Measurements from ENCODE around the gene RUNX1.

The RUNX1 gene

GRCh38 chr21:34748862-34749261 is 300.2 kb downstream of the RUNX1 start:
- Histone ChIP-seq H3K9ac (ENCODE audit: low read length) (no peak overlapping the region), H2BK5ac (ENCODE audit: low read depth, low read length, poor library complexity) (no peak overlapping the region), H3K4me2 (ENCODE audit: low read length) (no peak overlapping the region), H3K36me3 (ENCODE audit: control insufficient read depth in 1 of 2, insufficient read depth in 2 of 2, low read length in 2 of 2) (no peaks in the 10 kb centered on the region), H3K27ac (ENCODE audit: low read depth, low read length) (no peak overlapping the region), H3K23ac (ENCODE audit: low read length) (no peak overlapping the region), H3K18ac (ENCODE audit: low read length) (no peak overlapping the region), H3K4me1 (ENCODE audit: control insufficient read depth in 1 of 2, insufficient read depth in 2 of 2, low read length in 2 of 2) (no peaks in the 10 kb centered on the region), H4K8ac (ENCODE audit: low read depth, low read length) (no peak overlapping the region), H3K9me3 (ENCODE audit: insufficient read depth, low read depth, low read length) (no peaks in the 10 kb centered on the region), H3K14ac (ENCODE audit: low read length) (no peak overlapping the region), H3K79me2 (ENCODE audit: control insufficient read depth, insufficient read depth, low read length, poor library complexity) (no peaks in the 10 kb centered on the region), H2AFZ (ENCODE audit: insufficient read depth, low read length, poor library complexity) (no peak overlapping the region), H3K27me3 (ENCODE audit: insufficient read depth, low read length) (no peaks in the 10 kb centered on the region), H2BK120ac (ENCODE audit: insufficient read depth, low read length, poor library complexity) (no peak overlapping the region), H2BK12ac (ENCODE audit: low read length) (no peak overlapping the region), H3K79me1 (ENCODE audit: low read length) (peaks cover 3% of the 10 kb centered on the region), H4K12ac (ENCODE audit: low read depth, low read length) (no peak overlapping the region), H3K4me3 (ENCODE audit: low read depth, low read length) (no peak overlapping the region), H4K91ac (ENCODE audit: low read depth, low read length) (no peak overlapping the region), H3K4ac (ENCODE audit: low read depth, low read length) (no peak overlapping the region), H2AK5ac (ENCODE audit: low read length) (no peak overlapping the region)
- no CpG with 5 or more reads among the region's 3 CpGs for WGBS (ENCODE audit: extremely low coverage, insufficient coverage, insufficient read length)
- no peak for DNase-seq

- Histone ChIP-seq H3K36me3 (ENCODE audit: control insufficient read depth in 1 of 2, insufficient read depth in 2 of 2, low read length in 2 of 2) (no peaks in the 10 kb centered on the region), H2AK5ac (ENCODE audit: low read length) (no peak overlapping the region), H4K12ac (ENCODE audit: low read depth, low read length) (no peak overlapping the region), H3K4ac (ENCODE audit: low read depth, low read length) (no peak overlapping the region), H3K79me1 (ENCODE audit: low read length) (peaks cover 3% of the 10 kb centered on the region), H2BK5ac (ENCODE audit: low read depth, low read length, poor library complexity) (no peak overlapping the region), H3K4me3 (ENCODE audit: low read depth, low read length) (no peak overlapping the region), H3K18ac (ENCODE audit: low read length) (no peak overlapping the region), H3K14ac (ENCODE audit: low read length) (no peak overlapping the region), H4K91ac (ENCODE audit: low read depth, low read length) (peak overlapping the region; percentile 8), H3K9ac (ENCODE audit: low read length) (no peak overlapping the region), H3K27me3 (ENCODE audit: insufficient read depth, low read length) (no peaks in the 10 kb centered on the region), H2BK120ac (ENCODE audit: insufficient read depth, low read length, poor library complexity) (peak overlapping the region; percentile 3), H3K27ac (ENCODE audit: low read depth, low read length) (no peak overlapping the region), H3K9me3 (ENCODE audit: insufficient read depth, low read depth, low read length) (no peaks in the 10 kb centered on the region), H3K79me2 (ENCODE audit: control insufficient read depth, insufficient read depth, low read length, poor library complexity) (no peaks in the 10 kb centered on the region), H4K8ac (ENCODE audit: low read depth, low read length) (peak overlapping the region; percentile 52), H3K4me1 (ENCODE audit: control insufficient read depth in 1 of 2, insufficient read depth in 2 of 2, low read length in 2 of 2) (no peaks in the 10 kb centered on the region), H3K4me2 (ENCODE audit: low read length) (no peak overlapping the region), H2BK12ac (ENCODE audit: low read length) (peak overlapping the region; percentile 52), H2AFZ (ENCODE audit: insufficient read depth, low read length, poor library complexity) (no peak overlapping the region), H3K23ac (ENCODE audit: low read length) (no peak overlapping the region)
- no CpG with 5 or more reads among the region's 21 CpGs for whole genome bisulfite sequencing (ENCODE audit: extremely low coverage, insufficient coverage, insufficient read length)
- peak; percentile 69 to 91 for DNase-seq
Observed at GRCh38 chr21:34745557-34746255, 303.4 kb downstream of the RUNX1 start.

GRCh38 chr21:34744801-34745200 is 304.3 kb downstream of the RUNX1 start:
- Histone ChIP-seq H3K4ac (ENCODE audit: low read depth, low read length) (no peak overlapping the region), H4K12ac (ENCODE audit: low read depth, low read length) (no peak overlapping the region), H3K36me3 (ENCODE audit: control insufficient read depth in 1 of 2, insufficient read depth in 2 of 2, low read length in 2 of 2) (no peaks in the 10 kb centered on the region), H3K9ac (ENCODE audit: low read length) (no peak overlapping the region), H4K8ac (ENCODE audit: low read depth, low read length) (no peak overlapping the region), H2BK120ac (ENCODE audit: insufficient read depth, low read length, poor library complexity) (no peak overlapping the region), H3K23ac (ENCODE audit: low read length) (no peak overlapping the region), H3K27ac (ENCODE audit: low read depth, low read length) (no peak overlapping the region), H3K4me1 (ENCODE audit: control insufficient read depth in 1 of 2, insufficient read depth in 2 of 2, low read length in 2 of 2) (no peaks in the 10 kb centered on the region), H3K18ac (ENCODE audit: low read length) (no peak overlapping the region), H3K4me2 (ENCODE audit: low read length) (no peak overlapping the region), H3K9me3 (ENCODE audit: insufficient read depth, low read depth, low read length) (no peaks in the 10 kb centered on the region), H2BK12ac (ENCODE audit: low read length) (no peak overlapping the region), H3K79me1 (ENCODE audit: low read length) (peaks cover 3% of the 10 kb centered on the region), H4K91ac (ENCODE audit: low read depth, low read length) (no peak overlapping the region), H2AK5ac (ENCODE audit: low read length) (no peak overlapping the region), H3K27me3 (ENCODE audit: insufficient read depth, low read length) (no peaks in the 10 kb centered on the region), H3K79me2 (ENCODE audit: control insufficient read depth, insufficient read depth, low read length, poor library complexity) (no peaks in the 10 kb centered on the region), H2BK5ac (ENCODE audit: low read depth, low read length, poor library complexity) (no peak overlapping the region), H3K4me3 (ENCODE audit: low read depth, low read length) (no peak overlapping the region), H2AFZ (ENCODE audit: insufficient read depth, low read length, poor library complexity) (no peak overlapping the region), H3K14ac (ENCODE audit: low read length) (no peak overlapping the region)
- no peak for DNase-seq
- no CpG with 5 or more reads among the region's 3 CpGs for WGBS (ENCODE audit: extremely low coverage, insufficient coverage, insufficient read length)

- no peak for DNase-seq
- Histone ChIP-seq H3K9ac (ENCODE audit: low read length) (no peak overlapping the region), H3K4me2 (ENCODE audit: low read length) (no peak overlapping the region), H3K79me2 (ENCODE audit: control insufficient read depth, insufficient read depth, low read length, poor library complexity) (no peaks in the 10 kb centered on the region), H3K27ac (ENCODE audit: low read depth, low read length) (no peak overlapping the region), H3K27me3 (ENCODE audit: insufficient read depth, low read length) (no peaks in the 10 kb centered on the region), H3K79me1 (ENCODE audit: low read length) (peaks cover 3% of the 10 kb centered on the region), H2AK5ac (ENCODE audit: low read length) (no peak overlapping the region), H3K36me3 (ENCODE audit: control insufficient read depth in 1 of 2, insufficient read depth in 2 of 2, low read length in 2 of 2) (no peaks in the 10 kb centered on the region), H3K14ac (ENCODE audit: low read length) (no peak overlapping the region), H3K18ac (ENCODE audit: low read length) (no peak overlapping the region), H4K8ac (ENCODE audit: low read depth, low read length) (no peak overlapping the region), H2BK5ac (ENCODE audit: low read depth, low read length, poor library complexity) (no peak overlapping the region), H3K4me1 (ENCODE audit: control insufficient read depth in 1 of 2, insufficient read depth in 2 of 2, low read length in 2 of 2) (no peaks in the 10 kb centered on the region), H2BK120ac (ENCODE audit: insufficient read depth, low read length, poor library complexity) (no peak overlapping the region), H2AFZ (ENCODE audit: insufficient read depth, low read length, poor library complexity) (no peak overlapping the region), H4K91ac (ENCODE audit: low read depth, low read length) (no peak overlapping the region), H3K9me3 (ENCODE audit: insufficient read depth, low read depth, low read length) (no peaks in the 10 kb centered on the region), H3K23ac (ENCODE audit: low read length) (no peak overlapping the region), H3K4me3 (ENCODE audit: low read depth, low read length) (no peak overlapping the region), H4K12ac (ENCODE audit: low read depth, low read length) (no peak overlapping the region), H3K4ac (ENCODE audit: low read depth, low read length) (no peak overlapping the region), H2BK12ac (ENCODE audit: low read length) (no peak overlapping the region)
- WGBS (ENCODE audit: extremely low coverage, insufficient coverage, insufficient read length) = no CpG with 5 or more reads among the region's 9 CpGs
Observed at GRCh38 chr21:34743831-34744230, 305.3 kb downstream of the RUNX1 start.
